ENCODE measurements around the gene TIMP1.

The TIMP1 gene

DNA sequence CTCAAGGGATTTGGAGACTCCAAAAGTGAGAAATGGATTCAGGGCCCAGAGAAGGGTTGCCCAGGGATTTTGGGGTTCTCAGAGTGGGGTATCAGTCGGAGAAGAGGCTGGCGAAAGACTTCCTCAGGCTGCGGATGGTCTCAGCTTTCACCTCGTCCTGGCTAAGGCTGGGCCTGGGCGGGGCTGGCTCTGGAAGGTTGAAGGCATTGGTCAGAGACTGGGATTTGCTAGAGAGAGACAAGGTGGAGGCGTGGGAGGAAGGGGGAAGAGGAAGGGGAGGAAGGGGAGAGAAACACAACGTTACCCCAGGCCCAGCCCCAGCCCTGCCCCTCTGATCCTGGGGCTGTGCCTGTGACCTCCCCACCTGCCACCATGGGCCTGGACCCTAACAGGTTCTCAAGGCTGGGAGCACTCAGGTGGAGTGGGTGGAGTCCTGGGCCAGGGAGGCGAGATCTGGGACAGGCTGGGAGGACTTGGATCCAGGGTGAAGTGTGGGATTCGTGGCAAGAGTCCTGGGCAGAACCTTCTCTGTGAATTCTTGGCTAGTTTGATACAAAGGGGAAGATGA is 9.4 kb upstream of the TIMP1 start:
- H3K4me3 ChIP-seq (ENCODE audit: low read depth, low read length) = no peak overlapping the region
- DNase-seq (ENCODE audit: low read depth) = no peak

DNA sequence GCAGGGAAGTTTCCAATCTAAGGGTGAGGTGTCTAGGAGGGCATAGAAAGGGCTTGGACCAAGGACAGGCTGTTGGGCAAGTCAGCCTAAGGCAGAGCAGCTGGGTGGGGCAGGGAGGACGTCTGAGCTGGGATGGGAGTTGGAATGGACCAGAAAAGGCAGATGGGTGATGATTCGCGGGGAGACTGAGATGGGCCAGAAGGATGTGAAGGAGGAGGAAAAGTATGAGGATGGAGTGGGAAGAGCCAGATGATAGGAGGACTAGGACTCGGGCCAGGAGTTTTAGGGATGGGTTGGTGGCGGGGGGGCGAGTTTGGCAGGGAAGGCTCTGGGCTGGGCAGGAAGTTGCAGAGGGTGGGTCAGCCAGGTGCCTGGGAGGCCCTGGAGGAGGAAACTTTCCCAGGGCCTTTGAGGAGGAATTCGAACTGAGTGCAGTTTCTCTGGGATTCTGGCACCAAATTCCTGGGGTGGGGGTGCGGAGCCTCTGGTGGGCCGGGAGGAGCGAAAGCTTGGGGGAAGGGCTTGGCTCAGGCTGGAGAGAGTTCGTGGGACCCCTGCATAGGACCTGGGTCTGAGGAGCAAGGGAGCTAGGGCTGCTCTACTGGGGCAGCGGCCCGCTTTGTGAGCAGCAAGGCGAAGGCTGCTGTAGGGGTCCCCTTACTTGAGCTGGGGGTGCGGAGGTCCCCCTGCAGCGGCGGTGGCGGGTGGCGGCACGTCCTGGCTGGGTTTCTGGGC is 8.7 kb upstream of the TIMP1 start:
- no peak for DNase-seq (ENCODE audit: low read depth)
- H3K4me3 ChIP-seq (ENCODE audit: low read depth, low read length) = peak overlapping the region; percentile 23

DNA sequence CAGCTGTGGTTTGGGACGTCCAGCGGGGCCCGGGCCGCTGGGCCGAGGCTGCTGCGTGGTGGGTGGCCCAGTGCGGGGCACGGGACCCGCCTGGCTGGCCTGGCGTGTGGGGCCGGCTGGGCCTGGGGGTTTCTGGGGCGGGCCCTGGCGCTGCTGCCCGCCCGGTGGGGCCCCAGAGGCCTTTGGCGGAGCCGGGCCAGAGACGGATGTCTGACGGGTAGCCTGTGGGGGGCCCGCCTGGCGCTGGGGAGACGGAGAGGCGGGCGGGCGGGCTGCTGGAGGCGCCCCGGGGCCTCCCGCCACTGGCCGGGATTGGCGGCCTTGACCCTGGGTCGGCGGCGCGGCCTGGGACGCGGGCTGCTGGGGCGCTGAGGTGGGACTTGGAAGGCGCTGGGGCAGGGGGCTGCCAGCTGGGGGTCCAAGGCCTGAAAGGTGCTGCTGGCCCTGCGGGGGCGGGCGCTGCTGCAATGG is 8.1 kb upstream of the TIMP1 start:
- H3K4me3 ChIP-seq (ENCODE audit: low read depth, low read length) = peak overlapping the region; percentile 23
- no peak for DNase-seq (ENCODE audit: low read depth)

GRCh38 chrX:47574547-47575301 is 7.5 kb upstream of the TIMP1 start:
- DNase-seq (ENCODE audit: low read depth) = no peak

DNA sequence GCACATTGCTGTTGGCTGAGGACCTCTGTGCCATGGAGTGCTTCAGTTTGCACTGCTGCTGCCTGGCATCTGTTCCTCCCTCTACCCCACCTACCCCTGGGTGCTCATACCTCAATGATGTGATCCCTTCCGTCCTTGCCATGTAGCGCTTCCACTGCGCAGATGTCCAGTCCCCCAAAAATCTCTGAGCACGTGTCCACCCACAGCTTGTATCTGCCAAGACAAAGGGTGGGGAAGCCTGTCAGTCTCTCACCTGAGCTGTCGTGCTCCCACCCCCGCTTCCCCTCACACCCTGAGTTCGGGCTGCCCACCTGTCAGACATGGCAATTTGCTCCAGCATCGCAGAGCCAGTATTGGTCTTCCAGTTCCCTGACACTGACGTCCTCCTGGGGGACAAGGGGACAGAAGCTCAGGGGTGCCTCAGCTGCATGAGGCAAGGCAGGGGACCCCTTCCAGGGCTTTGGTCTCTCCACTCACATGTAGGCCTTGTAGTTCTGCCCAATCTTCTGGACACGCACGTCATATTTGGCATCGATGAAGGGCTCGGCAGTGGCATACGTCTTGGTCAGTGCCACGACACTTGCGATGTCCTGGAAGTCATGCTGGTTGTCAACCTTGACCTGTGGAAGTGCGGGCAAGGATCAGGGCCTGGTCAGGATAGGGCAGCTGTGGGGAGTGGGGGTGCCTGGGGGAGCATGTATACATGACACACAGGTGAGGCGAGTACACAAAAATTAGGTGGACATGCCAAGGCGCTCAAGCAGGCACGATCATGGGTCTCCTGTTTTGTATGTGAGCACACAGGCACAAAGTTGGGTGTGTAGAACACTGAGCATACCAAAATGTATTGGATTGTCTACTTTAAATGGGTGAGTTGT is 6.0 kb upstream of the TIMP1 start:
- H3K4me3 ChIP-seq (ENCODE audit: low read depth, low read length) = no peak overlapping the region
- DNase-seq (ENCODE audit: low read depth) = no peak

More at GRCh38 chrX:47574547-47575301, 7.5 kb upstream of the TIMP1 start:
- peak overlapping the region; percentile 5 for H3K4me3 ChIP-seq (ENCODE audit: low read depth, low read length)

DNA sequence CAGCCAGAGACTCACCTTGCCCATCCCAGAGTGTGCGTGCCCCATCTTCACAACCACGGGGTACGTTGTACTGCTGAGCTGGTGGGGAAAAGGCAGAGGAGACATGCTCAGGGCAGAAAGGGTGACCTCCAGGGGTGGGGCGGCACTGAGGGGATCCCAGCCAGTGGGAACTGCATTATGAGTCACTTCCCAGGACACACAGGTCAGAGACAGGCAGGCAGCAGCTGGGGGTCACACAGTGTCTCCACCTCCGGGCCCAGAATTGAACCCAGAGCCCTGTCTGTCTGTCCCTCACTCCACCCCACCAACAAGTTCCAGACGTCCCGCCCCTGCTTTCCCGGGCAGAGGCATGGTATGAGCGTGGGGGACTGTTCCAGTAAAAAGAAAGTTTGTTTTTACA is 4.8 kb upstream of the TIMP1 start:
- no peak overlapping the region for H3K4me3 ChIP-seq (ENCODE audit: low read depth, low read length)
- DNase-seq (ENCODE audit: low read depth) = no peak

DNA sequence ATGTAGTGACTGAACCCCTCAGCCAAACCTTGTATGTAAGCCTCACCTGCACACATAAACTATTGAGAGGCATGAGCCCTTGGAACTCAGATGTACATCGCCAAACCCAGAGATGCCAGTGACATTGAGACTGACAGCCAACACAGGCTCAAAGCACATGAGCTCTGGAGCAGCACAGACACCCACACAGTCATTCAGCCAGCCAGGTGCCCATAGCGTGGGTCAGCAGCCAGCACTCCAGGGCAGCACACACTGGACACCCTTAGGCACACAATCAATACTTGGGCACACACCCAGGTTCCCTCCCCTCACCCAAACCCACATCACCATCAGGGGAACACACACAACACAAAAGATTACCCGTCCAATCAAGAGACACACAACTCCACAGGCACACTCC is 4.3 kb upstream of the TIMP1 start:
- H3K4me3 ChIP-seq (ENCODE audit: low read depth, low read length) = no peak overlapping the region
- DNase-seq (ENCODE audit: low read depth) = no peak

DNA sequence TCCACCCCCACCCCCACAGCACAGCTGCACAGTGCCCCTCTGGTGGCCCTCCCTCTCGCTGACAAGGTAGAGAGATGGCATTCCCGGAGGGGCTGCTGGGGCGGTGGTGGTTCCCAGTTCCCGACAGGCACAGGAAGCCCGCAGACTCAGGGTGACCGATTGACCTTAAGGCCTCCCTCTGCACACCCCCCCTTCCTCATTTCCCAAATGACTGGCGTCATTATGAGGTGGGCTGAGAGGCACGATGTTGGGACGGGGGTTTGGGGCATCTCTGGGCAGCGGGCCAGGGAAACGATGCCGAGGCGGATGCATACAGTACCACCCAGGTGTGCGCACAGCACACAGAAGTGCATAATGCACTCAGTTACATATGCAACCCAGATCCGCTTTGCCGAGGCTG is 3.5 kb upstream of the TIMP1 start:
- H3K4me3 ChIP-seq (ENCODE audit: low read depth, low read length) = no peak overlapping the region
- DNase-seq (ENCODE audit: low read depth) = no peak

- no peak overlapping the region for H3K4me3 ChIP-seq (ENCODE audit: low read depth, low read length)
- peak; percentile 60 for DNase-seq (ENCODE audit: low read depth)
These were observed 2.7 kb upstream of the TIMP1 start for GRCh38 chrX:47579537-47579936.

- DNase-seq (ENCODE audit: low read depth) = no peak
- peak overlapping the region; percentile 69 for H3K4me3 ChIP-seq (ENCODE audit: low read depth, low read length)
These were observed 1.1 kb downstream of the TIMP1 start for GRCh38 chrX:47583240-47583861.

GRCh38 chrX:47584714-47585113 is 2.5 kb downstream of the TIMP1 start:
- DNase-seq (ENCODE audit: low read depth) = no peak
- peak overlapping the region; percentile 69 for H3K4me3 ChIP-seq (ENCODE audit: low read depth, low read length)

- no peak for DNase-seq (ENCODE audit: low read depth)
- peak overlapping the region; percentile 1 for H3K4me3 ChIP-seq (ENCODE audit: low read depth, low read length)
These were observed 3.0 kb downstream of the TIMP1 start for GRCh38 chrX:47585273-47585672.

- no peak overlapping the region for H3K4me3 ChIP-seq (ENCODE audit: low read depth, low read length)
- no peak for DNase-seq (ENCODE audit: low read depth)
These were observed 4.0 kb downstream of the TIMP1 start for GRCh38 chrX:47586043-47586787.

- H3K4me3 ChIP-seq (ENCODE audit: low read depth, low read length) = no peak overlapping the region
- no peak for DNase-seq (ENCODE audit: low read depth)
These were observed 5.1 kb downstream of the TIMP1 start for GRCh38 chrX:47587091-47587891.

DNA sequence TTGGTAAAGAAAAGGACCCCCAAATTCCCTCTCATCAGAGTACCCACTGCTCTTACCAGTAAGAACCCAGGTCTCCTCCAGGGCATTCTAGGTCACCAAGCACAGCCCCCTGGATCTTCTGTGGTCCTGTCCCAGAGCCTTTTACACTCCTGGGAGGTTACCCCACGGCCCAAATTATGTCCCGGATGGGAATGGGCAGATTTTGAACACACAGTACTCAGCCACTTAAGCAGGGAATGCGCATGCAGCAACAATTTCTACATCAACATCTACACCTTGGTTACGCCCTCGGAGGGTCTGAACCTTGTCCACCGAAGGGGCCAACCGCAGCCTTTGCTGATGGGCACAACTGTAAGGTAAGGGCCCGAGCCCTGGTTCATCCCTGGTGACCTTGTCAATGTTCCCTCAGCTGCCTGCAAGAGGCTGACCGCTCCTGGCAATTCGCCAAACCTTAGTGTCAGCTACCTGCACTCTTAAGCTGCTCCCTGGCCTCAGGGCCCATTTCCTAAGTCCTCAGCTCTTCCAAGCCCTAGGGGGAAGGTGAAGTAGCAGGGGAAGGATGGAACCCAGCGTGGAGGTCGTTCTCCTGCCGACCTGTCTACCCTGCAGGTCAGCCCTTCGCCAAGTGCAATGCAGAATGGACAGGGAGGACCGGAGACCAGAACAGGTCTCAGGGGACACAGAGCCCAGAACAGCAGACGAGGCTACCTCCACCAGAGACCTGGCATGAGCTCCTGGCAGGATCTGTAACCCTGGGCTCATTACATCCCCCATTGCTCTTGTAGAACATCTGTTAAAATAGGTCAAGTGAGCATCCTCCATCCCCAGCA is 5.9 kb downstream of the TIMP1 start:
- H3K4me3 ChIP-seq (ENCODE audit: low read depth, low read length) = no peak overlapping the region
- no peak for DNase-seq (ENCODE audit: low read depth)

DNA sequence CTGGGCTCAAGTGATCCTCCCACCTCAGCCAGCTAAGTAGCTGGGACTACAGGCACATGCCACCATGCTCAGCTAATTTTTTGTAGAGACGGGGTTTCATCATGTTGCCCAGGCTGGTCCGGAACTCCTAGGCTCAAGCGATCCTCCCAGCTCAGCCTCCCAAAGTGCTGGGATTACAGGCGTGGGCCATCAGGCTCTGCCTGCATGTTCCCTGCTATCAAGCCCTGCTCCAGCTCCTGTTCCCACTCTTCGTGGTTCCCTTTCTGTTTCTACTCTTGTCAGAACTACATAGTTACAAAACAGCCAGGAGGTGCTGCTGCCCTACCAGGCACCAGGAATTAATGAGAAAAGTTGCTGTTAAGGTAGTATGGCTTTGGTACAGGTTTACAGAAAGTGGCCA is 8.7 kb downstream of the TIMP1 start:
- no peak for DNase-seq (ENCODE audit: low read depth)
- H3K4me3 ChIP-seq (ENCODE audit: low read depth, low read length) = no peak overlapping the region

- no peak overlapping the region for H3K4me3 ChIP-seq (ENCODE audit: low read depth, low read length)
- DNase-seq (ENCODE audit: low read depth) = no peak
These were observed 11.3 kb downstream of the TIMP1 start for GRCh38 chrX:47593522-47593921.
